ENCODE measurements around the gene DDX3X.
A peak's percentile ranks its signal among the peaks of the same experiment; 100 is the strongest.
"Not testable (repeated sequence)": the region's sequence is repeated elsewhere in the genome, so short reads cannot be mapped to it uniquely, and the experiment has no call there.

DDX3X gene

GRCh38 chrX:41329101-41329500, 4.9 kb upstream of the DDX3X start:
- no peak for DNase-seq

GRCh38 chrX:41332005-41332404, 2.0 kb upstream of the DDX3X start:
- DNase-seq, result no peak

GRCh38 chrX:41332408-41333002, 1.5 kb upstream of the DDX3X start:
- no peak for DNase-seq

- DNase-seq, result peak; percentile 89
Observed at GRCh38 chrX:41333003-41333743, 789 bp upstream of the DDX3X start.

- DNase-seq, result peak; percentile 78
Observed at GRCh38 chrX:41334363-41335197, 618 bp downstream of the DDX3X start.

GRCh38 chrX:41335198-41335957, 1.4 kb downstream of the DDX3X start:
- no peak for DNase-seq

GRCh38 chrX:41335958-41336331, 2.0 kb downstream of the DDX3X start:
- DNase-seq, result no peak

GRCh38 chrX:41336447-41336846, 2.5 kb downstream of the DDX3X start:
- DNase-seq, result no peak

- no peak for DNase-seq
Observed at GRCh38 chrX:41337140-41337539, 3.2 kb downstream of the DDX3X start.

GRCh38 chrX:41338436-41338835, 4.5 kb downstream of the DDX3X start:
- no peak for DNase-seq

GRCh38 chrX:41339148-41339547, 5.2 kb downstream of the DDX3X start:
- DNase-seq, result no peak

GRCh38 chrX:41344053-41344452, 10.1 kb downstream of the DDX3X start:
- no peak for DNase-seq

GRCh38 chrX:41347186-41347585, 13.2 kb downstream of the DDX3X start:
- no peak for DNase-seq

- DNase-seq, result no peak
Observed at GRCh38 chrX:41348551-41348950, 14.6 kb downstream of the DDX3X start.

- DNase-seq, result no peak
Observed at GRCh38 chrX:41350150-41350975, 16.4 kb downstream of the DDX3X start.

- DNase-seq, result no peak
Observed at GRCh38 chrX:41350976-41351569, 17.1 kb downstream of the DDX3X start.

GRCh38 chrX:41351923-41352322, 18.0 kb downstream of the DDX3X start:
- DNase-seq, result no peak

GRCh38 chrX:41352329-41352838, 18.4 kb downstream of the DDX3X start:
- no peak for DNase-seq

GRCh38 chrX:41353985-41354384, 20.0 kb downstream of the DDX3X start:
- no peak for DNase-seq

- DNase-seq, result no peak
Observed at GRCh38 chrX:41369152-41369551, 35.2 kb downstream of the DDX3X start.

GRCh38 chrX:41371575-41371974, 37.6 kb downstream of the DDX3X start:
- not testable (repeated sequence) for DNase-seq
